ENCODE data around the gene ARID1A. TPM values are rescaled to one million over a fixed set of nuclear protein-coding genes. Genes with fewer than 3 reads are reported as not detected.

Gene ARID1A
- polyA plus RNA-seq, 1 donor (not counting 4 experiments of a cell fraction or from before 2014, with no cell fraction given), result 10.2 TPM

DNA sequence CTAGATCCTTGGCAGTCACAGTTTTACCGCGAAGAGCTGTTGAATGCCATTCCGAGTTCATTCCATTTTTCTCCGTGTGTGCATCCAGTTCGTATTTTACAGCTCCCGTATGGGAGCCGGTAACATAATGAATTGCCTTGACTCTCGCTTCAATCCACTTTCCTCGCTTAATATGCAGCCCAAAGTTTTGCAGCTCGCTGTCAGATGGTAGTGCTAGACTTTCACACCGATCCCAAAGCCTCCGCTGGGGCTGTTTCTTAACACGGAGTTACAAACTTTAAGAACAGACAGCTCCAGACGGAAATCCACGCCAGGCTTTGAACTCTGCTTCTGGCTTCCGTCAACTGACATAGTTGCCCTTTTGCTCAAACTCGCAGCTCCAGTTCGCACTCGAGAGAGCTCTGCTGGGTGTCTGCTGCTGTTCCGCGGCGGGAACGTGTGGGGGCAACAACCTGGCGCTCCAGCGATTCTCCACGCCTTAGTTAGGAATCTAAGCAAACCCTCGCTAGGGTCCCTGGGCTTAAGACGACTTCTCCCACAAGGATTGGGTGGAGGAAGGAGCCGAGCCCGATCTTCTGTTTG, 3.5 kb upstream of the ARID1A start:
- Histone ChIP-seq H3K4me2 (ENCODE audit: control insufficient read depth, extremely low read depth, insufficient read depth, low read depth, low read length) (peak overlapping the region; percentile 99), H3K9ac (ENCODE audit: control insufficient read depth, extremely low read depth, insufficient read depth, low read length) (peak overlapping the region; percentile 87), H3K79me2 (ENCODE audit: control insufficient read depth, insufficient read depth, low read length) (peaks cover 9% of the 10 kb centered on the region), H3K27me3 (ENCODE audit: control insufficient read depth, extremely low read depth, insufficient read depth, low read length) (no peaks in the 10 kb centered on the region), H4K20me1 (ENCODE audit: control insufficient read depth, extremely low read depth, insufficient read depth, low read length) (no peaks in the 10 kb centered on the region), H3K9me1 (ENCODE audit: control insufficient read depth, extremely low read depth, insufficient read depth, low read length) (no peaks in the 10 kb centered on the region), H3K4me1 (ENCODE audit: control insufficient read depth, extremely low read depth, insufficient read depth, low read length) (peaks cover 32% of the 10 kb centered on the region), H3K36me3 (ENCODE audit: control insufficient read depth in 2 of 2, extremely low read depth in 1 of 2, insufficient read depth in 2 of 2, low read length in 2 of 2) (no peaks in the 10 kb centered on the region), H3K4me3 (ENCODE audit: control insufficient read depth in 2 of 3, extremely low read depth in 1 of 3, insufficient read depth in 2 of 3, low read depth in 1 of 3, low read length in 3 of 3) (peak overlapping the region; percentile 47 to 87 (median 78)), H3K9me3 (ENCODE audit: control insufficient read depth, low read depth, low read length) (no peaks in the 10 kb centered on the region), H3K27ac (ENCODE audit: control insufficient read depth, insufficient read depth, low read length) (peak overlapping the region; percentile 94), H2AFZ (ENCODE audit: control insufficient read depth, low read length) (peak overlapping the region; percentile 91)
- dilution Hi-C loops (cut with MboI; ENCODE audit: extremely low pct_ligation_motif_present, low sequenced_read_pairs), result no loop called here
- peak; percentile 55 for DNase-seq (ENCODE audit: low read depth, low spot score)
- TF ChIP-seq, protein P1, sequence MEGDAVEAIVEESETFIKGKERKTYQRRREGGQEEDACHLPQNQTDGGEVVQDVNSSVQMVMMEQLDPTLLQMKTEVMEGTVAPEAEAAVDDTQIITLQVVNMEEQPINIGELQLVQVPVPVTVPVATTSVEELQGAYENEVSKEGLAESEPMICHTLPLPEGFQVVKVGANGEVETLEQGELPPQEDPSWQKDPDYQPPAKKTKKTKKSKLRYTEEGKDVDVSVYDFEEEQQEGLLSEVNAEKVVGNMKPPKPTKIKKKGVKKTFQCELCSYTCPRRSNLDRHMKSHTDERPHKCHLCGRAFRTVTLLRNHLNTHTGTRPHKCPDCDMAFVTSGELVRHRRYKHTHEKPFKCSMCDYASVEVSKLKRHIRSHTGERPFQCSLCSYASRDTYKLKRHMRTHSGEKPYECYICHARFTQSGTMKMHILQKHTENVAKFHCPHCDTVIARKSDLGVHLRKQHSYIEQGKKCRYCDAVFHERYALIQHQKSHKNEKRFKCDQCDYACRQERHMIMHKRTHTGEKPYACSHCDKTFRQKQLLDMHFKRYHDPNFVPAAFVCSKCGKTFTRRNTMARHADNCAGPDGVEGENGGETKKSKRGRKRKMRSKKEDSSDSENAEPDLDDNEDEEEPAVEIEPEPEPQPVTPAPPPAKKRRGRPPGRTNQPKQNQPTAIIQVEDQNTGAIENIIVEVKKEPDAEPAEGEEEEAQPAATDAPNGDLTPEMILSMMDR (optimal IDR thresholded peaks at IDR 0.05 in 1 of 3, IDR thresholded peaks at IDR 0.05 in 1 of 3, conservative IDR thresholded peaks at IDR 0.05 in 1 of 3; ENCODE audit: extremely low read depth in 1 of 3, insufficient read depth in 2 of 3, low read length in 3 of 3), result peak; percentile 8 to 43 (median 22)
- TF ChIP-seq EZH2 (IDR thresholded peaks at IDR 0.05; ENCODE audit: low read length), result no peak
- peak; percentile 84 for FAIRE-seq

DNA sequence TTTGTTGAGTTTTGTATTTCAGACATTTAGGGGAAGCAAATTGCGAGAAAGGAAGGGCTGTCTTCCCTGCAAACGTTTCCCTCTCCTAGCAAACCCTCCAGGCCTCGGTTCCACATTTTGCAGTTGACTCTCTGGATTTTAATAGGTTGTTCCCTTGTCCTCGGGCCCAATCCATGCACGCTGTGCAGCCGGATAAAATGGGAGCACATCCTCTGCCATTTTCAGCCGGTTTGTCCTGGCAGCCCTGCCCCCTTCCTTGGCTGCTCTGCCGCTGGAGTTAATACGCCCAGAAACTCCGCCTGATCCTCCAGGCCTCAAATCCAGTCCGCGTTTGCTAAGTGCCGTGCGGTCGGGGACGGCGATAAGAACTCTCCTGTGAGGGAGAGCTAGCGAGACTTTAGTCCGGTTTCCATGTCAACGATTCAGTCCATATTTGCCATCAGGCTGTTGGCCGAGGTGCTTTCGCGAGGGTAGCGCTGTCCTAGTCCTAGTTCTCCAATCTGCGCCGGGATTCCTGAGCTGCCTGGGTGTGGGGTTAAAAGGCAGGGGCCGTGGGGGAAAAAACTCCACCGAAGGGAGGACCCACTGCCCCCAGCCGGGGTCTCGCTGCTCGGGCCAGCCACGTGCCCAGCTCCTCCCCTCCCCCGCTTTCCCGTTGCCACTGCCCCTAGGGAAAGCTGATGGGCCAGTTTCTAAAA, 2.9 kb upstream of the ARID1A start:
- FAIRE-seq (peak; percentile 94), DNase-seq (ENCODE audit: low read depth, low spot score) (peak; percentile 90)
- dilution Hi-C loops (cut with MboI; ENCODE audit: extremely low pct_ligation_motif_present, low sequenced_read_pairs), result no loop called here
- Histone ChIP-seq H3K9me3 (ENCODE audit: control insufficient read depth, low read depth, low read length) (no peaks in the 10 kb centered on the region), H3K79me2 (ENCODE audit: control insufficient read depth, insufficient read depth, low read length) (peaks cover 14% of the 10 kb centered on the region), H2AFZ (ENCODE audit: control insufficient read depth, low read length) (peak overlapping the region; percentile 91), H3K9ac (ENCODE audit: control insufficient read depth, extremely low read depth, insufficient read depth, low read length) (peak overlapping the region; percentile 87), H3K4me3 (ENCODE audit: control insufficient read depth in 2 of 3, extremely low read depth in 1 of 3, insufficient read depth in 2 of 3, low read depth in 1 of 3, low read length in 3 of 3) (peak overlapping the region; percentile 47 to 87 (median 78)), H3K27ac (ENCODE audit: control insufficient read depth, insufficient read depth, low read length) (peak overlapping the region; percentile 94), H3K36me3 (ENCODE audit: control insufficient read depth in 2 of 2, extremely low read depth in 1 of 2, insufficient read depth in 2 of 2, low read length in 2 of 2) (no peaks in the 10 kb centered on the region), H3K9me1 (ENCODE audit: control insufficient read depth, extremely low read depth, insufficient read depth, low read length) (no peaks in the 10 kb centered on the region), H3K27me3 (ENCODE audit: control insufficient read depth, extremely low read depth, insufficient read depth, low read length) (no peaks in the 10 kb centered on the region), H3K4me2 (ENCODE audit: control insufficient read depth, extremely low read depth, insufficient read depth, low read depth, low read length) (peak overlapping the region; percentile 99), H3K4me1 (ENCODE audit: control insufficient read depth, extremely low read depth, insufficient read depth, low read length) (peaks cover 26% of the 10 kb centered on the region), H4K20me1 (ENCODE audit: control insufficient read depth, extremely low read depth, insufficient read depth, low read length) (no peaks in the 10 kb centered on the region)
- no peak for TF ChIP-seq EZH2 (IDR thresholded peaks at IDR 0.05; ENCODE audit: low read length)
- TF ChIP-seq, protein P1 (optimal IDR thresholded peaks at IDR 0.05 in 1 of 3, IDR thresholded peaks at IDR 0.05 in 1 of 3, conservative IDR thresholded peaks at IDR 0.05 in 1 of 3; ENCODE audit: extremely low read depth in 1 of 3, insufficient read depth in 2 of 3, low read length in 3 of 3), result peak in 1 of 3 experiments; percentile 4

Data from keratinocyte (primary cell).